ENCODE measurements around the gene EWSR1.

EWSR1 gene

GRCh38 chr22:29317827-29318454, 49.9 kb downstream of the EWSR1 start:
- no peak for DNase-seq (ENCODE audit: low spot score)

GRCh38 chr22:29319072-29319471, 51.0 kb downstream of the EWSR1 start:
- DNase-seq (ENCODE audit: low spot score): no peak

GRCh38 chr22:29320546-29320945, 52.5 kb downstream of the EWSR1 start:
- no peak for DNase-seq (ENCODE audit: low spot score)

- no peak for DNase-seq (ENCODE audit: low spot score)
These were observed 55.6 kb downstream of the EWSR1 start for GRCh38 chr22:29323641-29324040.

- no peak for DNase-seq (ENCODE audit: low spot score)
These were observed 57.3 kb downstream of the EWSR1 start for GRCh38 chr22:29325356-29325755.

- no peak for DNase-seq (ENCODE audit: low spot score)
These were observed 57.8 kb downstream of the EWSR1 start for GRCh38 chr22:29325785-29326315.

- no peak for DNase-seq (ENCODE audit: low spot score)
These were observed 58.4 kb downstream of the EWSR1 start for GRCh38 chr22:29326481-29326880.

GRCh38 chr22:29327089-29327764, 59.2 kb downstream of the EWSR1 start:
- DNase-seq (ENCODE audit: low spot score): no peak

GRCh38 chr22:29328055-29328454, 60.0 kb downstream of the EWSR1 start:
- DNase-seq (ENCODE audit: low spot score): no peak

- no peak for DNase-seq (ENCODE audit: low spot score)
These were observed 60.8 kb downstream of the EWSR1 start for GRCh38 chr22:29328566-29329500.

- DNase-seq (ENCODE audit: low spot score): no peak
These were observed 61.5 kb downstream of the EWSR1 start for GRCh38 chr22:29329581-29329980.

- DNase-seq (ENCODE audit: low spot score): no peak
These were observed 62.2 kb downstream of the EWSR1 start for GRCh38 chr22:29330291-29330690.

- no peak for DNase-seq (ENCODE audit: low spot score)
These were observed 62.7 kb downstream of the EWSR1 start for GRCh38 chr22:29330753-29331152.

- no peak for DNase-seq (ENCODE audit: low spot score)
These were observed 63.1 kb downstream of the EWSR1 start for GRCh38 chr22:29331213-29331612.

GRCh38 chr22:29331658-29332300, 63.7 kb downstream of the EWSR1 start:
- DNase-seq (ENCODE audit: low spot score): no peak

GRCh38 chr22:29332886-29333496, 64.9 kb downstream of the EWSR1 start:
- DNase-seq (ENCODE audit: low spot score): no peak

- DNase-seq (ENCODE audit: low spot score): no peak
These were observed 66.1 kb downstream of the EWSR1 start for GRCh38 chr22:29334148-29334547.

- DNase-seq (ENCODE audit: low spot score): no peak
These were observed 66.8 kb downstream of the EWSR1 start for GRCh38 chr22:29334696-29335344.

GRCh38 chr22:29335656-29336055, 67.6 kb downstream of the EWSR1 start:
- no peak for DNase-seq (ENCODE audit: low spot score)

- DNase-seq (ENCODE audit: low spot score): no peak
These were observed 68.9 kb downstream of the EWSR1 start for GRCh38 chr22:29336751-29337490.
